Stimulated activated CD8-positive, alpha-beta memory T cell treated with anti-CD3 and anti-CD28 coated beads, Interleukin-4, amount 100 ng/mL, for 1 hour (primary cell): ENCODE measurements around the gene OPRL1.

Experiments
- DNase-seq, 2 donors: peaks; one replicate each; pipeline ENCODE4 v3.0.0-alpha.2; 2020; ENCODE audit warnings: low read depth in 2 of 2, low spot score in 1 of 2

OPRL1 gene

GRCh38 chr20:64101731-64102621 lies 22.1 kb downstream of the OPRL1 start:
- DNase-seq: no peak

- no peak for DNase-seq
These were observed 22.9 kb downstream of the OPRL1 start for GRCh38 chr20:64102647-64103354.

- DNase-seq: no peak
These were observed 24.2 kb downstream of the OPRL1 start for GRCh38 chr20:64103871-64104666.

GRCh38 chr20:64104667-64105451 lies 25.0 kb downstream of the OPRL1 start:
- DNase-seq: no peak

GRCh38 chr20:64105846-64106434 lies 26.1 kb downstream of the OPRL1 start:
- no peak for DNase-seq

GRCh38 chr20:64106435-64106961 lies 26.6 kb downstream of the OPRL1 start:
- no peak for DNase-seq

- no peak for DNase-seq
These were observed 27.3 kb downstream of the OPRL1 start, which contains the start of gene NPBWR2 for GRCh38 chr20:64106981-64107735. TSS of gene NPBWR2 (minus strand) at chr20:64107565. CDS start at chr20:64106831, 734 bp downstream.

- DNase-seq: no peak
These were observed 28.0 kb downstream of the OPRL1 start for GRCh38 chr20:64107736-64108457.

- no peak for DNase-seq
These were observed 29.1 kb downstream of the OPRL1 start for GRCh38 chr20:64108731-64109681.

- DNase-seq: no peak
These were observed 30.0 kb downstream of the OPRL1 start for GRCh38 chr20:64109831-64110391.

- no peak for DNase-seq
These were observed 30.7 kb downstream of the OPRL1 start for GRCh38 chr20:64110411-64111068.

- DNase-seq: no peak
These were observed 32.2 kb downstream of the OPRL1 start for GRCh38 chr20:64111841-64112641.

- no peak for DNase-seq
These were observed 33.0 kb downstream of the OPRL1 start for GRCh38 chr20:64112691-64113443.

GRCh38 chr20:64113444-64113775 lies 33.5 kb downstream of the OPRL1 start:
- no peak for DNase-seq

- no peak for DNase-seq
These were observed 34.0 kb downstream of the OPRL1 start for GRCh38 chr20:64113796-64114355.
